HG03457 (cell line): ENCODE data around the gene NRXN2.
"Not testable (repeated sequence)": the region's sequence is repeated elsewhere in the genome, so short reads cannot be mapped to it uniquely, and the experiment has no call there.

Experiments used
- ATAC-seq: cut with Tn5 transposase; IDR thresholded peaks from one replicate; pipeline ENCODE4 v1.9.1; 2021; ENCODE audit warnings: moderate number of reproducible peaks; ENCODE audit not compliant: unreplicated experiment

Gene NRXN2

DNA sequence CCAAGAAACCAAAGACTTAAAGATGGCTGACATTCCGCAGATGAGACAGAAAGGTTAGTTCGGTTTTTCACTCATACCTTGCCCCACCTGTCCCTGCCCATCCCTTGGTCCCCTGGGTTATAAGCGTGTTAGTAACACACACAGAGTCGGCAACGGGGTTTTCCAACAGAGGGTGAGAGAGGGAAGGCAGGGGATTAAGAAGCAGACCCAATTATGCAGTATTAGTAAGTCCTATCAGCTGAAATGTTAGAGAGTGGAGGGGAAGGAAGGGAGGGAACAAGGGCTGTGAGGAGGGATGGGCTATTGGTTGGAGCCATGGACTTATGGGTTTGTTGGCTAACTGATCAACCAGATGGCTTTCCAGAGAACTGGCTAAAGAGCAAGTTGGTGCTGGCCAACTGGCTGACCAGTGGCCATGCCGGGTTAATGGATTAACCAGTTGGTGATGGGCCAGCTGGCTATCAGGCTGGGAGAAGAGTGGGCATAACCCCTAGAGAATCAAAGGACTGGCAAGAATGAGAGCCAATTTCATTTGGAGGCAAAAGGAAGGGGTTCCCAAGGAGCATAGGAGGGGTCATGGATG lies 45.5 kb downstream of the NRXN2 start:
- no peak for ATAC-seq

DNA sequence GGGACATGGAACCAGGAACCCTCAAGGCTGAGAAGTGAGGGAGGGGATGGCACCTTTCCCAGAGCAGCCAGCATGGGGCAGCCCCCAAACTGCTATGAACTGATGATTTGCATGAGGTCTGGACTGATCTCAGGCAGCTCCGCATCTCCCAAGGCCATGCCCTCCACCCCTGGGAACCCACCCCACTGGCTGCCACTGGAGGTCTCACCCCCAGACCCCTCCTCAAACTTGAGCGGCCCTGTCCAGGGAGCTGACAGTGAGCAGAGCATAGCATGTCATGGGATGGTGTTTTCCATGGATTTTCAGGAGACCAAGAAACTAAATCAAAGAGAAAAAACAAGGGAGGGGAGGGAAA lies 46.8 kb downstream of the NRXN2 start:
- ATAC-seq = no peak

DNA sequence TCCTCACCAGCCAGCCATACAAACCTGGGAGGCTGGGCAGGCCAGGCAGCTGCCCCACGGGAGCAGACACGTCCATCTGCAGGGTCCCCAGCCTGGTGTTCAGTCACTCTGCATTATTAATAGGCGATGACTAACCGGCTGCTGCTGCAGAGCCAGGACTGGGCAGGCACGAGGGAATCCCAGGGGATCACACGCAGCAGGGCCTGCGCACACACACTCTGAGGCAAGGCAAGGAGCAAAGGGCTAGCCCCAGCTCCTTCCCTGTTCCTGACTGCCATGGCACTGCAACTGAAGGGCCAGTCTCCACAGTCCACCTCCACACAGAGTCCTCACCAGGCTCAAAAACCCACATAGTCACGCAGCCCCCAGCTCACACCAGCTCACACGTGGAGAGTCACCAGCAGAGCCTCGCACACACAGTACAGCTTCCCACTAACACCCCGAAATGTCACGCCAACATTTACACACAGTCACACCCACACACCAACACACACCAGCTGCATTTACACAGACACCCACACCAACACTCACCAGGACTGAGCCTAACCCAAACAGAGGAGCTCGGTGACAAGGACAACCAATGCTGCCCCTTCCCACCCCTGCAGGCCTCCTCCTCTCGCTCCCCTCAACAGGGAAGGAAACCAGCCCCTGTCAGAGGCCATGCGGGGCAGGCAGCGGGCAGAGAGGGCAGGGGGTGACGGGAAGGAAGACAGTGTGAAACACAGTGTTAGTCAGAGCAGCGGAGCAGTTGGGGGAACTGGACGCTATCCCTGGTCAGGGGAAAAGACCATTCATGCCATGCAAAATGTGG lies 47.3 kb downstream of the NRXN2 start:
- no peak for ATAC-seq

DNA sequence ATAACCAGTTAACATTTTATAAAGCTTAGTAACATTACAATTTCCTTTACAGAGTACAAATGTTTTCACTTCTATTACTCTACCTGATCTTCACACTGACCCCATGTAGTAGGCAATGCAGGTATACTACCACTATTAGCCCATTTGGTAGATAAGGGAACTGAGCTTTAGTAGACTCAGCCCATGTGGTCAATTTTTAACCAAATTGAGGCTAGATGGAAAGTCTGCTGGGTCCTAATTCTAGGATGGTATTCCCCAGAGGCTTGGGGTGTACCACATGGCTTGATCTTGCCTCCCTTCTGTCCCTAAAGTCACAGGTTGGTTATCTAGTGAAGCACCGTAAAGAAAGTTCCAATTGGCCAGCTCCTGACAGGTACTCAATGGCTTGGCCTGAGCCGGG lies 48.2 kb downstream of the NRXN2 start:
- ATAC-seq = no peak

DNA sequence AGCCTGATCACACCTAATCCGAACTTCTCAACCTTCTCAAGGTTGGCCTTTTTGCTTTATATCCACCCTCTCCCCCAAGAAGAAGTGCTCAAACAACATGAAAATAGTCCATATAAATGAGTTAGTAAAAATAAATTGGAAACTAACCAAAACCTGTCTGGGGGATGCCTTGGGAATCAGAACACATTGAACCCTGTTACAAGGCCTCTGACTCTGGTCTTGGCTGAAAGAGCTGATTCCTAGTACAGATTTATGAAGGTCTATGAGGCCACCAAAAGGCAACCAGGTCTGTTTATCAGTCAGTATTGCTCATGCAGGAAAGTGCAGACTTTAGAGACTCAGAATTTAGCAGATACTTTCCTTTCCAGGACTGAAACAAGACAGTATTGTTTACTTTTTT lies 49.7 kb downstream of the NRXN2 start:
- ATAC-seq = no peak

DNA sequence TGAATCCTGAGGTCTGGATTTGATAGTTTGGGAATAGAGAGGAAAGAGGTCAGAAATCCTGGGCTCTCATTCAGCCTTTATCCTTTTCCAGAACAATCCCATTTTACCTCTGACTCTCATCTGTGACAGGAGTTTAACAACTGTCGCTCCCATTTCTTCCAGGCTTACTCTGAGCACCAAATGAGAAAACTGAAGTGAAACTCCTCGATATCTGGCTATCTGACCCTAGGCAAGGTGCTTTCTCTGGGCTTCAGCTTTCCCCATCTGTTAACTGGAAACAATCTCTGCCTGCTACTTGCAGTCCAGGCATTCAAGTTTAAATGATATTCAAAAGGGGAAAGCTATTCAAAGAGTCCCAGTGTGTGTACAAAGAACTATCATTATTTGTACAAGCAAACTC lies 50.1 kb downstream of the NRXN2 start:
- ATAC-seq = no peak

DNA sequence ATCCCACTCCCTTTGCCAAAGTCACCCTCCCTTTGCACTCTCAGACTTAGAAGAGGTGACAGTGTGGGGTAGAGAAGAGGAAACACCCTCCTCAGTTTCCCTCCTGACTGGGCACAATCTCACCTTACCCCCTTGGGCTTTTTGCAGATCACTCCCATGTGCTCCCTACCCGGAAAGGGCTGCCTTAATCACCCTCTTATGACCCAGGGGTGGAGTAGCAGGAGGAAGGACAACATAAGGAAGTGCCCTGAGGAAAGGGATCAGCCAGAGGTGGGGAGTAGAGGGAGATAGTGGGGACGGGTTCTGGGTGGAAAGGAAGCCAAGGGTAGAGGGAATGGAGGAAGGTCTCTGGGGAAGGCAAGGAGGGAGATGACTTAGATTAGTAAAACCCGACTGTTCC lies 52.0 kb downstream of the NRXN2 start:
- ATAC-seq = no peak

DNA sequence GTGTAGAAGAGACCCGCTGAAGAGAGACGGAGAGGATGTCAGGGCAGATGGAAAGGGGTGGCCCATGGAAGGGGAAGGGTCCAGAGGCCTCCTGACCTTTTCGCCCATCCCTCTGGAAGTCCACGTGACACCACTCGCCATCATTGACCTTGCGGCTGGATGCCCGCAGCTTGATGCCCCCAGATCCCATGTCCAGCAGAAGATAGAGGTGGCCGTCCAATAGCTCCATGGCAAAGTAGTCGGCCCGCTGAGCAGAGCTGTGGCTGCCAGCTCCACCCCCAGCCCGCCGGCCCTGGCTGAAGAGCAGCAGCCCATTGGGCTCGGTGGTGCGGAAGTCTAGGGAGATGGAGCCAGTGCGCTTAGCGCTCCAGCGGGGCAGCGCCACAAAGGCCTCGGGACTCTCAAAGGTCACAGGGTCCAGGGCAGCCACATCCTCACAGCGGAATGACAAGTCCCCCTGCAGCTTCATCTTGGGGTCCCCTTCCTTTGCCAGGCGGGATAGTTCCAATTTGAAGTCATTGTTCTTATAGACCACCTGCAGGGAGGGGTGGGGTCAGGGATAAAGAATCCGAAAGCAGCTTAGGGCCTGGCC lies 55.7 kb downstream of the NRXN2 start:
- ATAC-seq = no peak

DNA sequence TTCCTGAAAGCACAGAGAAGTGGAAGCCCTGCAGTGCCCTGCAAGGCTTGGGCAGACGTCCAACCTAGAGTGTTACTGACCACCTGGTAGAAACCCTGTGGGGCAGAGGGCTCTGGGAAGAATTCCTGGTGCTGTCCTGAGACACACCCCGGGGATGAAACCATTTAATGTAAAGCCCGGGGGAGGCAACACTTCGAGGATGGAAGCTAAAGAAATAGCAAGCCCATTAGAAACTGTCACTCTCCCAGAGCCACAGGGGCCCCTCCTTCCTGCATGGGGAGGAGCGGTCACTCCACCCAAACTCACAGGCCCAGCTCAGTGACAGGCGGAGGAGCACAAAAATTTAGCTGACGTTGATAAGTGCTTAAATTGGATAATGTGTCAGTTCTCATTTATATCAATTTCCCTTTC lies 57.6 kb downstream of the NRXN2 start:
- ATAC-seq = no peak

DNA sequence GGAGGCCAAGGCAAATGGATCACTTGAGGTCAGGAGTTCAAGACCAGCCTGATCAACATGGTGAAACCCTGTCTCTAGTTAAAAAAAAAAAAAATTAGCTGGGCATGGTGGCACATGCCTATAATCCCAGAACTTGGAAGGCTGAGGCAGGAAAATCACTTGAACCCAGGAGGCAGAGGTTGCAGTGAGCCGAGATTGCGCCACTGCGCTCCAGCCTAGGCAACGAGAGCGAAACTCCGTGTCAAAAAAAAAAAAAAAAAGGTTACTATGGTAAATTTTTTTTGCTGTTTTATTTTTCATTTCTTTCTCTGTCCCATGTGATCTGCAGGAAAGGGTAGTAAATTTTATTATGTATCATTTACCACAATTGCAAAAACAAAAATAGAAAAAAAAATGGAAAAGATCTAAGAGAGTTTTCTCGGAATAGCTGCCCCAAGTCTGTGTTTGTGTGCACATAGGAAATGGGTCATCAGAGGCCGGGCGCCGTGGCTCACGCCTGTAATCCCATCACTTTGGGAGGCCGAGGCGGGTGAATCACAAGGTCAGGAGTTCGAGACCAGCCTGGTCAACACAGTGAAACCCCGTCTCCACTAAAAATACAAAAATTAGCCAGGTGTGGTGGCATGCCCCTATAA lies 58.6 kb downstream of the NRXN2 start:
- ATAC-seq = not testable (repeated sequence)

DNA sequence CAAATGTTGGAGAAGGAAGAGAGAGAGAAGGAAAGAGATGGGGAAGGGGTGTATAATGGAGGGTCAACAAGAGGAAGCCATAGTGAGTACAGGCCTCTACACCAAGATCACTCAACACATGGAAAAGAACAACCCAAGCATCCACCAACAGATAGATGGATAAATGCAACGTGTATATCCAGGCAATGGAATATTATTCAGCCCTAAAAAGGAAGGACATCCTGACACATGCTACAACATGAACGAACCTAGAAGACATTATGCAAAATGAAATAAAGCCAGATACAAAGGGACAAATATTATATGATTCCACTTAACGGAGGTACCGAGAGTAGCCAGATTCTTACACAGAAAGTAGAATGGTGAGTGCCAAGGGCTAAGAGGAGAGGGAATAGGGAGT lies 59.3 kb downstream of the NRXN2 start:
- ATAC-seq = no peak

DNA sequence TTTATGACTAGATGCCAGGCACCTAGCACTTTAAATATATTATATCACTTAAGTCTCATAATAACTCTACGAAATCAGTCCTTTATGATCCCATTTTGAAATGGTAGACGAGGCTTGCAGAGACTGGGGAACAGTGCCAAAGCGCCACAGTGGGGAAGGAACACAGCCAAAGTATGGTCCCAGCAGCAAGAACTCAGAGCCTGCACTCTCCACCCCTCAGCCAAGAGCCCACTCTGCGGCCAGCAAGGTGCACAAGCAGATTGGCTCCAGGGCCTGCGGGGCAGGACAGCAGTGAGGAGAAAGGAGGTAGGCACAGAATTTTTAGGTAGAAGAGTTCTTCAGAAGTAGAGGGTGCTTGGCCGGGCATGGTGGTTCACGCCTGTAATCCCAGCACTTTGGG lies 61.4 kb downstream of the NRXN2 start:
- ATAC-seq = no peak

DNA sequence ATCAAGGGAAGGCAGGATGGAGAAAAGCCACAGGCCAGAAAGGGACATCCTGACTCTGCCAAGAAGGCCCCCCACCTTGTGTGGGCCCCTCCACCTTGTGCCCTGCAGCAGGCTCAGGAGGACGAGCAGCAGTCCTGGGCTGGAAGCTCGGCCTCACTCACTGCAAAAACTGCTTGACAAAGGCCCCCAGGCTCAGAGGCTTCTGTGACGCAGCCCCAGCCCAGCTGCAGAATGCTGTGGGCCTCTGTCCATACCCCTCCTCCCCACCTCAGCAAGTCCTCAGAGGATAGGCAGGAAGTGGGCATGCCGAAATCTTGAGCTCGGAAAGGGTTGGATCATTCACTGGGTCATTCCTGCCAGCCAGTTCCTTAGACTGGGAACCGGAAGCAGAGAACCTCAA lies 61.9 kb downstream of the NRXN2 start:
- no peak for ATAC-seq

DNA sequence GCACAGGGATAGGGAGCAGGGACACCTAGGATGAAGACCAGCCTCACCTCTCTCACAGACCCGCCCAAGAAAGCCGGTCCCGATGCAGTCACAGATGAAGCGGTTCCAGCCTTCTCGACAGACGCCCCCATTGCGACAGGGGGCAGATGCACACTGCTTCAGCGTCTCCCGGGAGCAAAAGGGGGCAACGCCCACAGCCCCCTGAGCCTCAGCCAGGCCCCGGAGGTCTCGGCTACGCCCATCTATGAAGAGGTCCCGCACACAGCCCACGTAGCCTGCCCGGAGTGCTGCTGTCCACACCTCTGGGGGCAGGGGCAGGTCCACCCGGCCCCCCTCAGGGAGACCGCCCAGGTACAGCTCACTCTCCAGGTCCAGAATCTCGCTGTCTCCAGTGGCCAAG lies 62.3 kb downstream of the NRXN2 start:
- no peak for ATAC-seq

DNA sequence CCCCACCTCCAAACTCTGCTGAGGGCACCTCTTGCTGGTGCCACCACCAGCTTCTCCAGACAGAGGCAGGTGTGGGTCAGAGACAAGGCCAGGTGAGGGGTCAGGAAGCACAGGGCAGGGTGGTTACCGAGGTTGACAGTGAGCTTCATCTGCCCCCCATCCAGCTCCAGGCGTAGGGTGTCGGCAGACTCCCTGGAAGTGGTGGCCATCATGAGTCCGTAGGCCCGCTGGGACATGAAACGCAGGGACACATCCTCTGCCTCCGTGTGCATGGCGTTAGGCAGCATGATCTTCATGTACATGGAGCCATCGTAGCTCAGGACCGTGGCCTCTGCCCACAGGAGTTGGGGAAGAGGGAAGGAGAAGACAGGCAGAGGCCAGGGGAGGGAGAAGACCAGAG lies 62.8 kb downstream of the NRXN2 start:
- no peak for ATAC-seq

DNA sequence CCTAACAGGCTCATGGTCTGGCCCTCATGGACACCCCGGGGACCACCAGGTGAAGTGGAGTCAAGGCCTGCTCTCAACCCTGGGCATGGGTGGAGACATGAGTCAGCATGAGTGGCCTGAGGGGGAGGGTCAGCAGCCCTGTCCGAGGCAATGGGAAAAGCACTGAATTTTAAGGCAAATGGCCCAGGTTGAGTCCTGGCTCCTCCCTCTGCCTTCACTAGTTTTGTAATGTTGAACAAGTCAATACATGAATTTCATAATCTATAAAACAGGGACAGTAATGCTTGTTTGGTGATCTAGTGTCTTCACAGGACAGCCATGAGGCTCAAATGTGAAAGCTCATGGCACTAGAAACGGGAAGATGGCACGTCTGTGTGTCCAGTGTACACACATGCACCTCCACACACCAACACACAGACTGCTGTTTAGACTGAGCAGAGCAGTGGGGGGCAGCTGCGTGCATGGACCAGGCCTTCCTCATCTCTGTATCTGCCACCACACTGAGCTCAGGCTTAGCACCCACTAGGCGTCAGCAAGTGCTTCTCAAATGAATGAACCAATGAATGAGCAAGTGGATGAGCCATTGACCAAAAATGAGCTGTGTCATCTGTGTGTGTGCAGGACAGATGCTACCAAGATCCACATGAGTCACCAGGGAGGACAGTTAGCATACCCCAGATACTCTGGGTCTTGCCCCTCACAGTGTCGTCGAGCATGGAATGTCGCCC lies 63.4 kb downstream of the NRXN2 start:
- no peak for ATAC-seq

DNA sequence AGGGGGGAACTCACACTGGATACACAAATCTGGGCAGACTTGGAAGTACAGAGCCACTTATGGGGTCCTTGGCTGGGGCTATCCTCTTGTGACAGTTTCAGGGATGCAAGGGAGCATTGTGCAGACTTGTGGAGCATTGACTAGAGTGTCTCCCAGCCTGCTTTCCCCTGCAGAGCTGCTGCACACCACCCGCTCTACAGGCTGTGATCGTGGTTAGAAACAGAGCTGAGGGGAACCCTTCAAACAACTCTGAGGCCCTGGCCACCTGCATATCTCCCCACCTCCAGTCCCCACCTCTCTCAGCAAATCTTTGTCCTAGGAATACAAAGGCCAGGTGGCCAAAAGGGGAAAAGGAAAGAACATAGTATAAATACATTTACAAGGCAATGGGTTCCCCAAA lies 64.7 kb downstream of the NRXN2 start:
- ATAC-seq = no peak

DNA sequence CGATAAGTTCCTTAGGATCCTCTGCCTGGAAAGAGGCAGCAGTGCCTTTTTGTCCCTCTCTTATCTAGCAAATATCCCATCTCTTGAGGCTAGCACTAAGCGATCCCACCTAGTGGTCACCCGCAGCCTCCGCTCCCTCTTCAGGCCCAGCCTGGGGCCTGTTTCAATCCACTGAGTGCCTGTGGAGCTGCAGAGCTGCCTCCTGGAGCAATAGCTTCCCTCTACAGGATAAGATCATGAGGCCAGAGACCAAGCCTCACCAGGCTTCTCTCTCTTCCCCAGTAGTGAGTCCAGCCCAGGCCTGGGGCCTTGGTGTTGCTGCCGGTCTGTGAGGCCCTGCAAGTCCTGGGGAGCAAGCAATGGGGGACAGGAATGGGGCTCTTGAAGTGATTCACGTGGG lies 66.1 kb downstream of the NRXN2 start:
- ATAC-seq = no peak

DNA sequence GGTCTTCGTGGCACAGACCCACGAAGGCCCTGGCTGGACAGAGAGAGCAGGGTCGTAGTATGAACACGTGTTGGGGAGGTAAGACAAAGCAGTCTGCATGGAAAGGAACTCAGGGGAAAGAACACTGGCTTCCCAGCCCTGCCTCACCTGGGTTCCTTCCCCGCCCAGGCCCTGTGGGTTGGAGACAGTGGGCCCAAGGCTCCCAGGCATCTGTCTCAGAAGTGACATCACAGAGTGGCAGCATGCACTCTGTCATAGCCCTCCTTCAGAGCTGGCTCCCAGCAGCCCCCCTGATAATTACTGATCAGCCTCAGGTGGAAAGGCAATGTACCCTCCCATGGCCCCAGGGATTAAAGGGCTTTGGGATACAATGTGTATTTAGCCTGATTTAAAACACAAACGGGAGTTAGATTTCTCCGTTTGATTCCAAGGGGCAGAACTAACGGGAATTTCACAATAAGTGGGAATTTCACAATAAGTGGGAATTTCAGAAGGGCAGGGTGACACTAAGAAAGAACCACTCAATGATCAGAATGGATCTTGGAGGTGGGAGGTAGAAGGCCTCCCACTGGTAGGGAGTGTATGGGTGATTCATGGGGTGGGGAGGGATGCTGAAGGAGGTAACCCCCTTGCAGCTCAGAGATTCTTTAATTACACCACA lies 66.9 kb downstream of the NRXN2 start:
- ATAC-seq = no peak

DNA sequence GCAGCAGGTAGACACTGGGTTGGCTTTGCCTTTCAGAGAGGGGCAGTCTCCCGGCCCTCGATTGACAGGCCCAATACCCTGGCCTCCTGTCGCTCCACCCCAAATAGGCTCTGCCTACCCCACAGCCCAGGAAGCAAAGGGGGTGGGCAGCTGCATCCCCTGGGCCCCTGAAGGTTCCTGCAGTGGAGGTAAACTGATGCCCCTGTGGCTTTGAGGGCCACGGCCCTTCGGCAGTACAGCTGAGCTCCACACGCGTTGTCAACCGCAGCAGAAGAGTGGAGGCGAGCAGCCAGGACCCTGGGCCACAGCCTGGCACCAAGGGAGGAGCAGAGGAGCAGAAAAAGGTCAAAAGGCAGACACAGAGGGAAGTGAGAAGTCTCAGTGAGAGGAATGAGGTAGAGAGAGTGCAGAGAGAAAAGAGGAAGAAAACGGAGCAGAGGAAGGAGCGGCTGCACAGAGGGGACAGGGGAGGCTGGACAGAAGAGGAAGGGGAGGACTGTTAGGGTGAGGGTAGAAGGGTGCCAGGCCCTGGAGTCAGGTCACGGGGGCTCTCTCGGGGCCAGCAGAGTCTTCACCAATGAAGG lies 67.9 kb downstream of the NRXN2 start:
- no peak for ATAC-seq

DNA sequence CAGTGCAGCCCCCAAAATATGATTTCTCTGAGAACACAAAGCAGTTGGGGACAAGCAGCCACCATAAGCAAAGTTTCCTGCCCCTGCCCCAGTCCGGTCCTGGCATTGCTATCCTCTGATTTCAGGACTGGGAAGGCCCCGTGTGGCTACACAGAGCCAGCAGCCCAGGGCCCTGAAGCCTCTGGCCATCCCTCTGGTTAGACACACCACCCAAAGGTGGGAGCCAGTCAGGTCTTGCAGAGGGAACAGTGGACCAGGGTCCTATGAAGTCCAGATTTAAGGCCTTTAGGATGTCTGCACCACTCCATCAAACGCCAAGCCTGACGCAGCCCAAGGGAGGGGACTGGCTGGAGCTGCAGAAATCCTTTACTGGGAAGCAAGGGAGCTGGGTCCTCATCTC lies 68.6 kb downstream of the NRXN2 start:
- no peak for ATAC-seq
